ENCODE results near the gene CENPVL1.
"Not testable (repeated sequence)": the region's sequence is repeated elsewhere in the genome, so short reads cannot be mapped to it uniquely, and the experiment has no call there.

Gene CENPVL1

DNA sequence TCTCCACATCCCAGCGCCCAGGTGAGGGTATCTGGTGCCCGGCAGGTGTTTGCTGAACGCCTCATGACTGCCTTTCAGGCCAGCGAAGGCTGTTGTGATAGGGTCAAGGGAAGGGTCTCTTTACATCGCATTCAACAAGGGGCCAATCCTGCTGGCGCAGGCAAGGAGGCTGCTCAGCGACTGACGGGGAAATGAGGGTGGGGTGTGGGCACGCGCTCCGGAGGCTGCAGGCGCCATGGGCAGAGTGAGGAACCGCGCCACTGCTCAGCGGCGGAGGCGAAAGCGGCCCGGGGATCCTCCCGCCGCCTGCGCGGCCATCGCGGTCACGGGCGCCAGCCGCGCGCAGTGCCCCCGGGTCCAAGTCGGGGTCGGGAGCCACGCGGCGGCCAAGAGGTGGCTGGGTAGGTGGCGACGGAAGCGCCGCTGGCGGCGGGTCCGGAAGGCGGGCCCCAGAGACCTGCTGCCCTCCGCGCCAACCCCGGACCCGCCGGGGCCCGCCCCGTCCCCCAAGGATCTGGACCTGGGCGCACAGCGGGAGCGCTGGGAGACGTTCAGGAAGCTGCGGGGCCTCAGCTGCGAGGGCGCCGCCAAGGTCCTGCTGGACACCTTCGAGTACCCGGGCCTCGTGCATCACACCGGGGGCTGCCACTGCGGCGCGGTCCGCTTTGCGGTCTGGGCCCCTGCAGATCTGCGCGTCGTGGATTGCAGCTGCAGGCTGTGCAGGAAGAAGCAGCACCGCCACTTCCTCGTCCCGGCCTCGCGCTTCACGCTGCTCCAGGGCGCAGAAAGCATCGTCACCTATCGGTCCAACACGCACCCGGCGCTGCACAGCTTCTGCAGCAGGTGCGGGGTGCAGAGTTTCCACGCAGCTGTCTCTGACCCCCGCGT, at the start of gene CENPVL1:
CENPVL1 (plus strand) TSS at position 236 of the 888 bp plus-strand sequence; CDS start at position 236, 0 bp downstream.
- not testable (repeated sequence) for H3K27ac ChIP-seq; H3K4me3 ChIP-seq; DNase-seq (ENCODE audit: low spot score)

DNA sequence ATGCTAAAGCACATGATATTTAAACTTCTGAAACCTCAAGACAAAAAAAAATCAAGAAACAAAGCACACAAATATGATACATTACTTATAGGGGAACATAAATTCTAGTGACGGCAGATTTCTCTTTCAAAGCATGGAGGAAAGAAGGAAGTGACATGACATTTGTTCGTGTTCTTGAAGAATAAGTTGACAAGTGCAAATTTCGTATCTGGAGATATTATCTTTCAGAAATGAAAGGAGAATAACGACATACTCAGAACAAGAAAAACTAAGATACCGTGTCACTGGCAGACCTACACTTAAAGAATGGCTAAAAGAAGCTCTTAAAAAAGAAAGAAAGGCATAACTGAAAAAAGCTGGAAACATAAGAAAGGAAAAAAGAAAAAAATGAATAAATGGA, 44.3 kb upstream of the CENPVL1 start:
- no peak overlapping the region for H3K27ac ChIP-seq
- no peak overlapping the region for H3K4me3 ChIP-seq
- DNase-seq (ENCODE audit: low spot score): no peak
- TF ChIP-seq, protein P1, sequence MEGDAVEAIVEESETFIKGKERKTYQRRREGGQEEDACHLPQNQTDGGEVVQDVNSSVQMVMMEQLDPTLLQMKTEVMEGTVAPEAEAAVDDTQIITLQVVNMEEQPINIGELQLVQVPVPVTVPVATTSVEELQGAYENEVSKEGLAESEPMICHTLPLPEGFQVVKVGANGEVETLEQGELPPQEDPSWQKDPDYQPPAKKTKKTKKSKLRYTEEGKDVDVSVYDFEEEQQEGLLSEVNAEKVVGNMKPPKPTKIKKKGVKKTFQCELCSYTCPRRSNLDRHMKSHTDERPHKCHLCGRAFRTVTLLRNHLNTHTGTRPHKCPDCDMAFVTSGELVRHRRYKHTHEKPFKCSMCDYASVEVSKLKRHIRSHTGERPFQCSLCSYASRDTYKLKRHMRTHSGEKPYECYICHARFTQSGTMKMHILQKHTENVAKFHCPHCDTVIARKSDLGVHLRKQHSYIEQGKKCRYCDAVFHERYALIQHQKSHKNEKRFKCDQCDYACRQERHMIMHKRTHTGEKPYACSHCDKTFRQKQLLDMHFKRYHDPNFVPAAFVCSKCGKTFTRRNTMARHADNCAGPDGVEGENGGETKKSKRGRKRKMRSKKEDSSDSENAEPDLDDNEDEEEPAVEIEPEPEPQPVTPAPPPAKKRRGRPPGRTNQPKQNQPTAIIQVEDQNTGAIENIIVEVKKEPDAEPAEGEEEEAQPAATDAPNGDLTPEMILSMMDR (IDR thresholded peaks at IDR 0.05): no peak

DNA sequence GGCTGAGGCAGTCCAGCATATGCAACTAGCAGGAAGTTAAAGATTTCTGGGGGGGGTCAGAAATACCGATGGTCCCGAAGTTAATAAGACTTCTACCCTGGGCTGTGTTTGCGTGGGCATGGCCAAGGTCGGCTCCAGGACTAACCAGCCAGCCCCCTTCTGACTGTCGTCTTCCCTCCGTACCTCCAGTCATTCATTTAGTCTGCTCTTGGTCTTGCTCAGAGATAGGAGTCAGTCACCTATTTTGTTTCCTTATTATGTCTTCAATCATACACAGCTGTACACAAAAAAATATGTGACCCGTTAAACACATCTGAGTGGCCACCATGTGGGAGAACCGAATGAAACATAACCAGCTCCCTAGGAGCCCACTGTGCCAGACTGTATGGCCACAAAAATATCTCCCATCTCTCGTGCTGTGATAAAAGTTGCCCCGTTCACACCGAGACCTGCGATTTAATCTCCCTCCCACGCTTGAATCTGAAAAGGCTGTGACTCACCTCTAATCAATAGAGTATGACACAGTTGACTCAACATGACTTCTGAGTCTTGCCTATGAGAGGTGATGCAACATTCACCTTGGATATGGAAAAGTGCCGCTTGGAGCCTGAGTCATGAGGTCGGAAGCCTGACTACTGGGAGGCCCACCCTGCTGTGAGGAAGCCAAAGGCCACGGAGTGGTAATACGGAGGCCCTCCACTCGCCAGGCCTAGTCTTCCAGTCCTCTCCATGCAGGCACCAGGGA, 30.5 kb upstream of the CENPVL1 start:
- not testable (repeated sequence) for DNase-seq (ENCODE audit: low spot score)

DNA sequence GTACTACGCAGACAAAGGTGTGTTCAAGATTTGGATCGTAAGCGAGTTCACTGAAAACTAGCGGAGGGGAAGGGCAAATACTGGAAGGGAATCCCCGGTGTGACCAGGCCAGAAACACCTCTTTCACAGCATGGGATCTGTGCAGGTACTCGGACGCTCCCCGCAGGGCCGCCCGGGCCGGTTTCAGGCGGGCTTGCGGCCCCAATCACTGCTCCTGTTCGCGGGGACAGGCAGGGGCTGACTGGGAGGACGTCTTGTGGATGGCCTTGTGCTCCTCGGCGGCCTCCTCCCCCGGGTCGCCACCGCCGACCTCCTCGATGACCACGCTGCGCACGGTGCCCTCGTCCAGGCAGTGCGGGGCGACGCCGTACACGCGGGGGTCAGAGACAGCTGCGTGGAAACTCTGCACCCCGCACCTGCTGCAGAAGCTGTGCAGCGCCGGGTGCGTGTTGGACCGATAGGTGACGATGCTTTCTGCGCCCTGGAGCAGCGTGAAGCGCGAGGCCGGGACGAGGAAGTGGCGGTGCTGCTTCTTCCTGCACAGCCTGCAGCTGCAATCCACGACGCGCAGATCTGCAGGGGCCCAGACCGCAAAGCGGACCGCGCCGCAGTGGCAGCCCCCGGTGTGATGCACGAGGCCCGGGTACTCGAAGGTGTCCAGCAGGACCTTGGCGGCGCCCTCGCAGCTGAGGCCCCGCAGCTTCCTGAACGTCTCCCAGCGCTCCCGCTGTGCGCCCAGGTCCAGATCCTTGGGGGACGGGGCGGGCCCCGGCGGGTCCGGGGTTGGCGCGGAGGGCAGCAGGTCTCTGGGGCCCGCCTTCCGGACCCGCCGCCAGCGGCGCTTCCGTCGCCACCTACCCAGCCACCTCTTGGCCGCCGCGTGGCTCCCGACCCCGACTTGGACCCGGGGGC, 28.2 kb upstream of the CENPVL1 start:
- not testable (repeated sequence) for H3K4me3 ChIP-seq; H3K27ac ChIP-seq; DNase-seq (ENCODE audit: low spot score)

More for the DNA sequence above, 30.5 kb upstream of the CENPVL1 start:
- not testable (repeated sequence) for H3K27ac ChIP-seq, H3K4me3 ChIP-seq

DNA sequence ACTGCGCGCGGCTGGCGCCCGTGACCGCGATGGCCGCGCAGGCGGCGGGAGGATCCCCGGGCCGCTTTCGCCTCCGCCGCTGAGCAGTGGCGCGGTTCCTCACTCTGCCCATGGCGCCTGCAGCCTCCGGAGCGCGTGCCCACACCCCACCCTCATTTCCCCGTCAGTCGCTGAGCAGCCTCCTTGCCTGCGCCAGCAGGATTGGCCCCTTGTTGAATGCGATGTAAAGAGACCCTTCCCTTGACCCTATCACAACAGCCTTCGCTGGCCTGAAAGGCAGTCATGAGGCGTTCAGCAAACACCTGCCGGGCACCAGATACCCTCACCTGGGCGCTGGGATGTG, 27.6 kb upstream of the CENPVL1 start, which contains the start of gene CENPVL2:
CENPVL2 (minus strand) TSS at position 112 of the 343 bp plus-strand sequence; CDS start at position 112, 0 bp downstream.
- not testable (repeated sequence) for H3K27ac ChIP-seq; DNase-seq (ENCODE audit: low spot score); H3K4me3 ChIP-seq

DNA sequence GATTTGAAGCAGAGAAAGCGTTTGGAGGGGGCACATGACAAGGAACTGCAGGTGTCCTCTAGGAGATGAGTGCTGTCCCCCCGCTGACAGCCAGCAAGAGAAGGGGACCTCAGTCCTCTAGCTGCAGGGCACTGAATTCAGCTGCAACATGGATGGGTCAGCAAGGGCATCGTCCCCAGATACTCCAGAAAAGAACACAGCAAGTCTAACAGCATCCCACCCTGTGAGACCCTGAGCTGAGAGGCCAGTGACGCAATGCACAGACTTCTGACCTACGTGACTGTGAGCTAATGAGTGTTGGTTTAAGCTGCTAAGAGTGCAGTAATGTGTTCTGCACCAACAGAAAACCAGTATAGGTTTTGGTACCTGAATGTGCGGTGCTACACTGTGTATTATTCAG, 16.1 kb upstream of the CENPVL1 start:
- no peak overlapping the region for H3K27ac ChIP-seq
- no peak for DNase-seq (ENCODE audit: low spot score)
- H3K4me3 ChIP-seq: no peak overlapping the region
- TF ChIP-seq, protein P1 (IDR thresholded peaks at IDR 0.05): no peak

DNA sequence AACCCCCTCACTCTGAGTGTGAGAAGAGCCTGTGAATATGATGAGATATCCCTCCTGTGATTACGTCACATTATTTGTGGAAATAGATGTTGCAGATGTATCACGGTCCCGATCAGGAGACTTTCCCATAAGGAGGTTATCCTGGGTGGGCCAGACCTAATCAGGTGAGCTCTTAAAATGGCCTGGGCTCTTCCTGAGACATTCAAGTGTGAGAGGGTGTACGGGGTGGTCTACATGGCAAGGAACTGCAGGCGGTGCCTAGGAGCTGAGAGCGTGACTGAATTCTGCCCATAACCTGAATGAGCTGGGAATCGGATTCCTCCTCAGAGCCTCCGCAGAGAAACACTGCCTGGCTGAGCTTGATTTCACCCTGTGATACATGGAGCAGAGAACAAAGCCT, 12.9 kb upstream of the CENPVL1 start:
- no peak overlapping the region for H3K27ac ChIP-seq
- no peak overlapping the region for H3K4me3 ChIP-seq
- TF ChIP-seq, protein P1 (IDR thresholded peaks at IDR 0.05): no peak
- peak; percentile 35 for DNase-seq (ENCODE audit: low spot score)

DNA sequence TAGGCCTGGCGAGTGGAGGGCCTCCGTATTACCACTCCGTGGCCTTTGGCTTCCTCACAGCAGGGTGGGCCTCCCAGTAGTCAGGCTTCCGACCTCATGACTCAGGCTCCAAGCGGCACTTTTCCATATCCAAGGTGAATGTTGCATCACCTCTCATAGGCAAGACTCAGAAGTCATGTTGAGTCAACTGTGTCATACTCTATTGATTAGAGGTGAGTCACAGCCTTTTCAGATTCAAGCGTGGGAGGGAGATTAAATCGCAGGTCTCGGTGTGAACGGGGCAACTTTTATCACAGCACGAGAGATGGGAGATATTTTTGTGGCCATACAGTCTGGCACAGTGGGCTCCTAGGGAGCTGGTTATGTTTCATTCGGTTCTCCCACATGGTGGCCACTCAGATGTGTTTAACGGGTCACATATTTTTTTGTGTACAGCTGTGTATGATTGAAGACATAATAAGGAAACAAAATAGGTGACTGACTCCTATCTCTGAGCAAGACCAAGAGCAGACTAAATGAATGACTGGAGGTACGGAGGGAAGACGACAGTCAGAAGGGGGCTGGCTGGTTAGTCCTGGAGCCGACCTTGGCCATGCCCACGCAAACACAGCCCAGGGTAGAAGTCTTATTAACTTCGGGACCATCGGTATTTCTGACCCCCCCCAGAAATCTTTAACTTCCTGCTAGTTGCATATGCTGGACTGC, 2.8 kb downstream of the CENPVL1 start:
- not testable (repeated sequence) for H3K27ac ChIP-seq; H3K4me3 ChIP-seq; DNase-seq (ENCODE audit: low spot score)

DNA sequence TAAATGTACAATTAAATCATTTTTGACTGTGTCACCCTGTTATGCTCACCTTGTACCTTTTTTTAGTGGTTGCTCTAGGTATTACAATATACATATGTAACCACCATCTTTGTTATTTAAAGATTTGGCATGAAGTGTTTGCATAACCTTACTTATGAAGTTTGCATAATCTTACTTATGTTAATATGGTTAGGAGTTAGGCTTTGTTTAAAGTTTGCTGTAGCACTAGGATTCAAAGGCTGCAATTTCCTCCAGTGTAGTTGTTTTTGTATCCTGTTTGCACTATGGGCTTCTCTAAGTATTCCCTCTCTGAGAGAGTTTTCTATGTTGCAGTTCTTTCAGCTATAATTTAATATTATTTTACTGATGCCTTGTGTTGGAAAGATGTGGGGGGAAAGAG, 17.9 kb downstream of the CENPVL1 start:
- Histone ChIP-seq H3K4me3 (no peak overlapping the region), H3K27ac (no peak overlapping the region)
- no peak for DNase-seq (ENCODE audit: low spot score)
- TF ChIP-seq, protein P1 (IDR thresholded peaks at IDR 0.05): no peak

Data from coronary artery (tissue), 2 donors.